Measurements from ENCODE around the gene EMILIN1.
A peak's percentile ranks its signal among the peaks of the same experiment; 100 is the strongest.

EMILIN1 gene

GRCh38 chr2:27123302-27124150, 45.1 kb downstream of the EMILIN1 start, which contains the start of gene ABHD1:
TSS of gene ABHD1 (plus strand) at chr2:27123815. CDS start at chr2:27123949, 134 bp downstream.
- peak; percentile 28 to 40 for DNase-seq (ENCODE audit: low read depth in 2 of 2)

- no peak for DNase-seq (ENCODE audit: low read depth in 2 of 2)
Measured at GRCh38 chr2:27125104-27125503, 46.7 kb downstream of the EMILIN1 start.

GRCh38 chr2:27126252-27126710, 47.9 kb downstream of the EMILIN1 start:
- no peak for DNase-seq (ENCODE audit: low read depth in 2 of 2)

- DNase-seq (ENCODE audit: low read depth in 2 of 2) = no peak
Measured at GRCh38 chr2:27127883-27128667, 49.7 kb downstream of the EMILIN1 start.

GRCh38 chr2:27128668-27129571, 50.5 kb downstream of the EMILIN1 start:
- no peak for DNase-seq (ENCODE audit: low read depth in 2 of 2)

GRCh38 chr2:27130396-27130795, 52.0 kb downstream of the EMILIN1 start:
- DNase-seq (ENCODE audit: low read depth in 2 of 2) = no peak

GRCh38 chr2:27131429-27131828, 53.0 kb downstream of the EMILIN1 start:
- DNase-seq (ENCODE audit: low read depth in 2 of 2) = no peak

GRCh38 chr2:27133195-27133875, 54.9 kb downstream of the EMILIN1 start:
- no peak for DNase-seq (ENCODE audit: low read depth in 2 of 2)

- peak; percentile 96 to 97 for DNase-seq (ENCODE audit: low read depth in 2 of 2)
Measured at GRCh38 chr2:27133905-27134780, 55.7 kb downstream of the EMILIN1 start, which contains the start of gene PREB. TSS of gene PREB (minus strand) at chr2:27134636. CDS start at chr2:27134421, 215 bp downstream.

GRCh38 chr2:27134781-27135477, 56.5 kb downstream of the EMILIN1 start:
- no peak for DNase-seq (ENCODE audit: low read depth in 2 of 2)

GRCh38 chr2:27135478-27135955, 57.1 kb downstream of the EMILIN1 start:
- DNase-seq (ENCODE audit: low read depth in 2 of 2) = no peak
